H4 (cell line): Measurements from ENCODE around the gene CHST7. TPM values are rescaled to one million over a fixed set of nuclear protein-coding genes. Genes with fewer than 3 reads are reported as not detected.

Experiments
- DNase-seq: peaks from one replicate; pipeline ENCODE4 v3.0.0-alpha.2; 2015; ENCODE audit warnings: low spot score
- total RNA-seq: library from RNA; depleted of rRNA; stranded (reverse); fragments of >200 nt; shearing (Covaris generic); gene quantifications from 2 replicates; pipeline ENCODE4 v1.2.3, GENCODE V29; 2014

Gene CHST7
- total RNA-seq, 1 experiment from 2014 or later = 2.2 TPM

DNA sequence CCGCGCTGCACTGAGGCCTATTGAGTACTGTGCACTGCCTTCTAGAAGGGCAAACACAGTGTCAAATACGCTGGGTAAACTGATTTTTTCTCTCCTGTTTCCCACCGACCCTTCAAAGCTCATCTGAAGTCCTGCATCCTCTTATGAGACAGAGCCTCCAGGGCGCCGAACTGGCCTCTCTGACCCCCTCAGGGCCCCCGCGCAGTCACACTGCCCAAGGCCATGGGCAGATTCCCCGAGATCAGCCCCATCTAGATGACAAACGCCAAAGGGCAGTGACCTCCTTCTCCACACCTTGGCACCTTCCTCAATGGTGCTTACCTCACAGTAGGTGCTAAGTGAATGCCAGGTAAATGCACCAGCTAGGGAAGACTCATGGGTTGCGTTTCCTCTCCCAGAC is 34.4 kb downstream of the CHST7 start:
- DNase-seq = no peak

GRCh38 chrX:46610070-46610658 is 36.6 kb downstream of the CHST7 start:
- DNase-seq = no peak

- no peak for DNase-seq
These were observed 38.2 kb downstream of the CHST7 start for GRCh38 chrX:46611658-46612362.

GRCh38 chrX:46617906-46618305 is 44.3 kb downstream of the CHST7 start:
- no peak for DNase-seq

GRCh38 chrX:46618947-46619346 is 45.4 kb downstream of the CHST7 start:
- DNase-seq = no peak

GRCh38 chrX:46620505-46620904 is 46.9 kb downstream of the CHST7 start:
- no peak for DNase-seq

- no peak for DNase-seq
These were observed 48.0 kb downstream of the CHST7 start for GRCh38 chrX:46621572-46621971.

- no peak for DNase-seq
These were observed 50.7 kb downstream of the CHST7 start for GRCh38 chrX:46624090-46624786.

DNA sequence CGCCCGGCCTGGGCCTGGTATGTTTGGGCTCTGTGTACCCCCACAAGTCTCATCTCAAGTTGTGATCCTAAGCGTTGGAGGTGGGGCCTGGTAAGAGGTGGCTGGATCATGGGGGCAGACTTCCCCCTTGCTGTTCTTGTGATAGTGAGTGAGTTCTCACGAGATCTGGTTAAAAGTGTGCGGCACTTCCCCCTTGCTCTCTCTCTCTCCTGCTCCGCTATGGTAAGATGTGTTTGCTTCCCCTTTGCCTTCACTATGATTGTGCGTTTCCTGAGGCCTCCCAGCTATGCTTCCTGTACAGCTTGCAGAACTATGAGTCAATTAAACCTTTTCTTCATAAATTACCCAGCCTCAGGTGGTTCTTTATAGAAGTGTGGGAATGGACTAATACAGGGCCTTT is 53.0 kb downstream of the CHST7 start:
- no peak for DNase-seq

GRCh38 chrX:46627062-46627461 is 53.5 kb downstream of the CHST7 start:
- DNase-seq = no peak

DNA sequence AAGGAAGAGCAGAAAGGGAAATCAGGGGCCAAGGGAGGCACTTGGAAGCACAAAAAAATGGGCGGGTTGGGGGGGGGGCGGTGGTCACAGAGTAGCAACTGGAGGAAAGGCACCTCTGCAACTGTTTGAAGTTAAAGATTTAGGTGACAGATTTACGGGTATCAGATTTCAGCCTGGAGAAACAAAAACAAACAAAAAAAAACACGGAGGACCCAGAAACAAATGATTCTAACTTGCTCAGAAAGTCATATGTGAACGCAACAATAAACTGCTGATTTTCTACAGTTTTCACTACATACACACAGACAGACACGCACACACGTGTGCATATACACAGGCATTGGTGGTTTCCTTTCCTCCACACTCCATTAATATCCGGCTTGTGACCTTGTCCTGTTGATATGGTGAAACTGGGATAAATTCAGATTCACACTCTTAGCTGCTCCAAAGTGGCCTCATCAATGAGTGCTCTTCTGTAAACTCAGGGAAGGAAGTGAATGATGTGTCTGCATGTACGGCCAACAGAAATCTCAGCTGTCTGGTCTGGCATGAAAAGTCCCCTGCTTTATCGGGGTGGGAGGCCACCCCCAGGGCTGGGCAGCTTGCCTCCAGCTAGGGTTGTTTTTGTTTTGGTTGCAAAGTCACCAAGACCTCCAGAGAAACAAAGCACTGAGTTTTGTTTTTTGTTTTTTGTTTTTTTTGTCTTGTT is 54.3 kb downstream of the CHST7 start:
- DNase-seq = no peak

GRCh38 chrX:46628460-46629371 is 55.2 kb downstream of the CHST7 start:
- DNase-seq = peak; percentile 9

GRCh38 chrX:46630141-46630540 is 56.6 kb downstream of the CHST7 start:
- DNase-seq = no peak

GRCh38 chrX:46634577-46634976 is 61.0 kb downstream of the CHST7 start:
- no peak for DNase-seq

- no peak for DNase-seq
These were observed 61.6 kb downstream of the CHST7 start for GRCh38 chrX:46635186-46635585.

- DNase-seq = no peak
These were observed 62.7 kb downstream of the CHST7 start for GRCh38 chrX:46636223-46636622.

DNA sequence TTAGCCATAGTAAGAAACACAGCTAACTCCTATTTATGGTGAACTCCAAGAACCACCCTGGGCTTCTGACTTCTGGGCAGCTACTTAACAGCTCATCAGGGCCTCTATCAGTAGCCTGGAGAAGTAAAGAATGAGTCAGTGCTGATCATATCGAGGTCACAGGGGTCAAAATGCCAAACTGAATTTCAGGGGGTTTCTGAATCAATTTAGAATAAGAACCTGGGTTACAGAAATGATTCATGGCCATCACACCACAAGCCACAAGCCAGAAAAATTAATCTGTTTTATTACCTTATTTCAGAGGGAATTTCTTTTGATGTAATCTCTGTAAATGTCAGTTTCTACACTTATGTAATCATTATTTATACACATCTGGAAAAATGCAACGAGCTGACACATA is 64.4 kb downstream of the CHST7 start:
- DNase-seq = no peak

DNA sequence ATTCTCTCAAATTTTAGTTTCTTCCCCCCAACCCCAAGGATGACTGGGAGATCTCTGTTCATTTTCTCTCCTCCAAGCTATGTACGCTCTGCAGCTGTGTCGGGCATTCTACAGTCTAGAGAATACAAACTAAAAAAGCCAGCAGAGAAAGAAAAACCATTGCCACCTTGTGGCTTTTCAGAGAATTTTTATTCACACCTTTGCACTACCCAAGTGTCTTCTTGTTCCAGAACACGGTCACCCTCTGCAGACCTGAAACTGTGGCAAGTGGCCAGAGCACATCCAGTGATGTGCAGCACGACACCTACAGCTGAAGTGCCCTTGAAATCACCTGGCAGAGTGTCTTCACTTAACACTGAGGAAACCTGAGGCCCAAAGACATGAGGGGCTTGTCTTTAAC is 68.6 kb downstream of the CHST7 start:
- DNase-seq = no peak

DNA sequence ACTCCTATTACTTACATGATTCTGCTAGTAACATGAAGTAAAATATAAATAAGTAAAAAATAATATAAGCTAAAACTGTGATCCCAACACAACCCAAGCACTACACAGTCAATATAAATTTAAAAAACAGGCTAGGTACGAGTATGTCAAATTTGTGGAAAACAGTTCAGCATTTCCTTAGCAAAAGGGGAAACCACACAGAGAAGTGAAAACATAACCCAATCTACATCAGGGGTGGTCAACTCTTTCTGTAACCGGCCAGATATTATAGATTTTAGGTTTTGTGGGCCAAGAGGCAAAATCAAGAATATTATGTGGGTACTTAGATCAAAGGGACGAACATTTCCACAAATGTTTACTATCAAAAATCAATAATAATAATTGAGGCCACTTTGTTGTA is 70.1 kb downstream of the CHST7 start:
- DNase-seq = no peak

DNA sequence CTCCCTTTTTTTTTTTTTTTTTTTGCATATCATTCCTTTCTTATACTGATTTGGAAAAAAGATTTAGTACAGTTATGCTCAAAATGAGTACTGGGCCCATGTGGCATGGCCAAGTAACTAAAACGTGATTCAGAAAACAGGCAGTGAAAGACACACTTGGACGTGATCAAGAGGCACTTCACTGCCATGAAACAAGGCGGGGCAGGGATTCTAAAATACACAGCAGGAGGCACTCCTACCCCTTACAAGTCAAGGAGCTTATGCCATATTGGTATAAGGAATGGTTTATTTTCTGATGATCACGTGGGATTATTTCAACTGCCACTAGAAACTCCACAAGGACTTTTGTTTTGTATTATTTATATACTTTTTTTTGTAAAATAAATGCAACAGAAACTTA is 72.0 kb downstream of the CHST7 start:
- DNase-seq = no peak

DNA sequence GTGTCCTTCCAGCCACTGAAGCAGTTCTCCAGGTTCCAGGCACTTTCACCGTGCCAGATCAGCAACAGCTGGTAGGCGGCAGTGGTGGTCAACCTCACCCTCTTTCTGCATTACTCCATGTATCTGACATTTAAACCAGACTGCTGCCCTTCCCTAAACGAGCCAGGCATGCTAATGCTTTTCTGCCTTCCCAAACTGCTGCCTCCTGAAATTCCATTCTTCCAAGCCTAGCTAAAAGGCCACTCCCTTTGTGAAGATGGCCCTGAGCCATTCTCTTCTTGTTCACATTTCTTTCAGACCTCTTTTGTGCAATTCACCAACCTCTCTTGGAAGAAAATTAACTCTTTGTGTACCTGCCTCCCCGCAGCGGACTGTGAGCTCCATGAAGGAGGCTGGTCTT is 73.7 kb downstream of the CHST7 start:
- DNase-seq = no peak
